Stimulated activated CD4-positive, alpha-beta T cell treated with anti-CD3 and anti-CD28 coated beads, Interleukin-2, amount 100 ng/mL, for 24 hours (primary cell): Measurements from ENCODE around the gene GCDH.

ENCODE experiments used
- DNase-seq, 2 donors: peaks; one replicate each; pipeline ENCODE4 v3.0.0-alpha.2; 2020

Gene GCDH

GRCh38 chr19:12943437-12944044 lies 52.6 kb downstream of the GCDH start:
- DNase-seq, result no peak

DNA sequence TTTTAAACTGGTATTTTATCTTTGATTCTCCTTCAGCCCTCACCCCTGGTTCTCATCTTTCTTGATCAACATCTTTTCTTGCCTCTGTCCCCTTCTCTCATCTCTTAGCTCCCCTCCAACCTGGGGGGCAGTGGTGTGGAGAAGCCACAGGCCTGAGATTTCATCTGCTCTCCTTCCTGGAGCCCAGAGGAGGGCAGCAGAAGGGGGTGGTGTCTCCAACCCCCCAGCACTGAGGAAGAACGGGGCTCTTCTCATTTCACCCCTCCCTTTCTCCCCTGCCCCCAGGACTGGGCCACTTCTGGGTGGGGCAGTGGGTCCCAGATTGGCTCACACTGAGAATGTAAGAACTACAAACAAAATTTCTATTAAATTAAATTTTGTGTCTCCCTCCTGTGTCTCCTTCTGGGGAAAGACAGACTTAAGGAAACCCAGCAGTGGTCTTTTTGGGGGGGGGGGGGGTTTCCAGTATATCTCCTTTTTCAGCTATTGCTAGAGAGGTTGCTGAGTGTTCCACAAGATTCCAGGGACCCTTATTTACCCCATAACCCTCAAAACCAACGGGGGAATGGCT lies 53.2 kb downstream of the GCDH start:
- no peak for DNase-seq

DNA sequence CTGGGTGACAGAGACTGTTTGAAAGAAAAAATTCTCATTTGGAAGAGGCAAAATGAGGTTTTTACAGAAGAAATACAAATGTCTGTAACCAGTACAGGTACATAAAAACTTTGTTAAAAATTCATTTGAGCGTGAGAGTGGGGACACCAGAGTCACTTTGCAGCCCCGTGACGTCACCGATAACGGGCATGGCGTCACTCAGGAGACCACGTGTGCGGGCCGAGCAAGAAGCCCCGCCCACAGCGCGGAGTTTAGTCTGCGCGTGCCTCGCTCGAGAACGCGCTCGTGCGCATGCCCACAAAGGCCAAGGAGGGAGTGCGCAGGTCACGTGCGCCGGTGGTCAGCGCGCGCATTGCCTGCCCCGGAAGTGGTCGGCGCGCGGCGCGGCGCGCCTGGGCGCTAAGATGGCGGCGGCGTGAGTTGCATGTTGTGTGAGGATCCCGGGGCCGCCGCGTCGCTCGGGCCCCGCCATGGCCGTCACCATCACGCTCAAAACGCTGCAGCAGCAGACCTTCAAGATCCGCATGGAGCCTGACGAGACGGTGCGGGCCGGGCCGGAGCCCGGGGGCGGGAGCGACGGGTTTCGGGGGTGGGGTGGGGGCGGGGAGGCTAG lies 54.6 kb downstream of the GCDH start, which contains the start of gene RAD23A:
TSS of gene RAD23A (plus strand) at position 384 of the 613 bp plus-strand sequence. CDS start at position 471, 87 bp downstream.
- DNase-seq, result peak; percentile 98 to 99

DNA sequence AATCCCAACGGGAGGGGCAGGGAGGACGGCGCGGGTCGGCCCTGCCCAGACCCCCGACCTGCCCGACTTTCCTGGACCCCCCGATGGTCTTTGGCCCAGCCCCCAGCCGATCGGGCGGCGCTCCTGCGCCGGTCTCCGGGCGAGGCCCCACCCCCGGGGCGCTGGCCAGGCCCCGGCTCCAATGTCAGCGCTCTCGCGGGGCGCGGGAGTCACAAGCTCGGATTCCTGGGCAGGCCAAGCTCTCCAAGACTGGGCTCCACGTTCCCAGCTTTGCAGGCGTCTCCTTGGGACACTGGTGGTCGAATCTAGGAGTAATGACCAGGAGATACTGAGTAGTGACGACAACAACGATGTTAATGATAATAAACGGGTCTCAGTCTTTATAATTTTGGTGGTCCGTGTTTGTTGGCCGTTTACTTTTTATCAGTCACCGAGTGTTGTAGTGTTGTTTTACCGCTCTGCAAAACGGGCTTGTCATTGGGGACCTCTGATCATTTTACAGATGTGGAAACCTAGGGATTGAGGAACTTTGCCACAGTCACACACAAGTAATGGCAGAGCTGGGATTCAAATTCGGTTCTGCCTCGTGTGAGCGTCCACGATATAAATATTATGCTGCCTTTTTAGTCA lies 55.2 kb downstream of the GCDH start:
- DNase-seq, result peak; percentile 66 to 68

GRCh38 chr19:12946731-12947496 lies 56.0 kb downstream of the GCDH start:
- no peak for DNase-seq

DNA sequence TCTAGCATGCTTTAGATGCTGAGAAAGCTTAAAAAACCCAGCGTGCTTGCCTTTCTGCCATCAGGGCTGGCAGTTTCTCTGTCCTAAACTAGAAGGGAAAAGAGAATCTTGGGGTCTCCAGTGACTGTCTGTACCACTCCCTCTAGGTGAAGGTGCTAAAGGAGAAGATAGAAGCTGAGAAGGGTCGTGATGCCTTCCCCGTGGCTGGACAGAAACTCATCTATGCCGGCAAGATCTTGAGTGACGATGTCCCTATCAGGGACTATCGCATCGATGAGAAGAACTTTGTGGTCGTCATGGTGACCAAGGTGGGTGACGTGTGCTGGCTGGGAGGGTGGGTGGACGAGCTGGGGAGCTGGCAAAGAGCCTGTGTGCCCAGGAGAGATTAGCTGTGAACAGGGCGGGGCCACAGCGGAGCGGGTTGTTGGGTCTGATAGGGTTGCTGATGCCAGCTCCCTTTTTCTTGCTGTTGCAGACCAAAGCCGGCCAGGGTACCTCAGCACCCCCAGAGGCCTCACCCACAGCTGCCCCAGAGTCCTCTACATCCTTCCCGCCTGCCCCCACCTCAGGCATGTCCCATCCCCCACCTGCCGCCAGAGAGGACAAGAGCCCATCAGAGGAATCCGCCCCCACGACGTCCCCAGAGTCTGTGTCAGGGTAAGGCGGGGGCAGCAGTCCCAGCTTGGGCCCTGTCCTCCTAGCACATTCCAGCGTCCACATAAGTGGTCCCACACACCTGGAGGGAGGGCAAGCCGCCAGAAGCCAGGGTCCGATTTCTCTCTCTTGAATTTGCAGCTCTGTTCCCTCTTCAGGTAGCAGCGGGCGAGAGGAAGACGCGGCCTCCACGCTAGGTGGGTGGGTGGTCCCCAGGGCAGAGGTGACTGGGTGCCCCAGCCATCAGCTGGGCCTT lies 57.0 kb downstream of the GCDH start:
- DNase-seq, result no peak

- no peak for DNase-seq
These were observed 57.8 kb downstream of the GCDH start for GRCh38 chr19:12948612-12949362.
